ENCODE results near the gene MEIS3.
A peak's percentile ranks its signal among the peaks of the same experiment; 100 is the strongest.

GRCh38 chr19:47430041-47430802 is 10.9 kb upstream of the MEIS3 start:
- TF ChIP-seq POLR2AphosphoS5 (IDR thresholded peaks at IDR 0.05) = peak in 2 of 4 donors; percentile 19 to 40
- TF ChIP-seq EP300 (IDR thresholded peaks at IDR 0.05) = no peak
- TF ChIP-seq CTCF (IDR thresholded peaks at IDR 0.05) = peak in 3 of 4 experiments; percentile 26 to 32 (median 31)
- TF ChIP-seq POLR2A (IDR thresholded peaks at IDR 0.05) = no peak
